ENCODE data around the gene P2RX1. TPM values are rescaled to one million over a fixed set of nuclear protein-coding genes. Genes with fewer than 3 reads are reported as not detected.

The P2RX1 gene
- total RNA-seq, 4 donors from 2014 or later = 1.2 to 18.8 (median 9.9) TPM

DNA sequence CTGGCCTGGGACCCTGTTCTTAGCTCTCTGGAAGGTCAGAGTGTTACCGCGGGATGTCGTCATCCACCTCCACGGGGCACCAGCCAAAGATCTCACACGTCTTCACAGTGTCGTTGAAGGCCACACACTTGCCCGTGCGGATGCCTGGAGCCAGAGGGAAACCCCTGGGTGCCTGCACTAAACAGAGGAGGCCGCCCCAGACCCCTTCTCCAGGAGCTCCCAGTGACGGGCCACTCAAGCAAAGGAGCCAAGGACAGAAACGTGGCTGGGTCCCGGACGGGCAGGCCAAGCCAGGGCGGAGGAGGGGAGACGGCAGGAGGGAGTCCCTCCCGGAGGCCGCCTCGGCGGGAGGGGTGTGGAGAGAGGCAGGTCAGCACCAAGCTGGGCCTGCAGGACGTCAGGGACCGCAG lies 12.4 kb downstream of the P2RX1 start:
- TF ChIP-seq, protein P1, sequence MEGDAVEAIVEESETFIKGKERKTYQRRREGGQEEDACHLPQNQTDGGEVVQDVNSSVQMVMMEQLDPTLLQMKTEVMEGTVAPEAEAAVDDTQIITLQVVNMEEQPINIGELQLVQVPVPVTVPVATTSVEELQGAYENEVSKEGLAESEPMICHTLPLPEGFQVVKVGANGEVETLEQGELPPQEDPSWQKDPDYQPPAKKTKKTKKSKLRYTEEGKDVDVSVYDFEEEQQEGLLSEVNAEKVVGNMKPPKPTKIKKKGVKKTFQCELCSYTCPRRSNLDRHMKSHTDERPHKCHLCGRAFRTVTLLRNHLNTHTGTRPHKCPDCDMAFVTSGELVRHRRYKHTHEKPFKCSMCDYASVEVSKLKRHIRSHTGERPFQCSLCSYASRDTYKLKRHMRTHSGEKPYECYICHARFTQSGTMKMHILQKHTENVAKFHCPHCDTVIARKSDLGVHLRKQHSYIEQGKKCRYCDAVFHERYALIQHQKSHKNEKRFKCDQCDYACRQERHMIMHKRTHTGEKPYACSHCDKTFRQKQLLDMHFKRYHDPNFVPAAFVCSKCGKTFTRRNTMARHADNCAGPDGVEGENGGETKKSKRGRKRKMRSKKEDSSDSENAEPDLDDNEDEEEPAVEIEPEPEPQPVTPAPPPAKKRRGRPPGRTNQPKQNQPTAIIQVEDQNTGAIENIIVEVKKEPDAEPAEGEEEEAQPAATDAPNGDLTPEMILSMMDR (IDR thresholded peaks at IDR 0.05) = no peak
- TF ChIP-seq POLR2A (IDR thresholded peaks at IDR 0.05) = no peak
- no peaks in the 10 kb centered on the region for H3K27me3 ChIP-seq
- no peaks in the 10 kb centered on the region for H3K36me3 ChIP-seq
- intact Hi-C loops (cut with DNase I; ENCODE audit: low total_unique reads) = no loop called here
- H3K4me1 ChIP-seq = no peaks in the 10 kb centered on the region
- no peaks in the 10 kb centered on the region for H3K9me3 ChIP-seq
- H3K4me3 ChIP-seq = no peak overlapping the region
- no peak for DNase-seq
- H3K27ac ChIP-seq = no peak overlapping the region

DNA sequence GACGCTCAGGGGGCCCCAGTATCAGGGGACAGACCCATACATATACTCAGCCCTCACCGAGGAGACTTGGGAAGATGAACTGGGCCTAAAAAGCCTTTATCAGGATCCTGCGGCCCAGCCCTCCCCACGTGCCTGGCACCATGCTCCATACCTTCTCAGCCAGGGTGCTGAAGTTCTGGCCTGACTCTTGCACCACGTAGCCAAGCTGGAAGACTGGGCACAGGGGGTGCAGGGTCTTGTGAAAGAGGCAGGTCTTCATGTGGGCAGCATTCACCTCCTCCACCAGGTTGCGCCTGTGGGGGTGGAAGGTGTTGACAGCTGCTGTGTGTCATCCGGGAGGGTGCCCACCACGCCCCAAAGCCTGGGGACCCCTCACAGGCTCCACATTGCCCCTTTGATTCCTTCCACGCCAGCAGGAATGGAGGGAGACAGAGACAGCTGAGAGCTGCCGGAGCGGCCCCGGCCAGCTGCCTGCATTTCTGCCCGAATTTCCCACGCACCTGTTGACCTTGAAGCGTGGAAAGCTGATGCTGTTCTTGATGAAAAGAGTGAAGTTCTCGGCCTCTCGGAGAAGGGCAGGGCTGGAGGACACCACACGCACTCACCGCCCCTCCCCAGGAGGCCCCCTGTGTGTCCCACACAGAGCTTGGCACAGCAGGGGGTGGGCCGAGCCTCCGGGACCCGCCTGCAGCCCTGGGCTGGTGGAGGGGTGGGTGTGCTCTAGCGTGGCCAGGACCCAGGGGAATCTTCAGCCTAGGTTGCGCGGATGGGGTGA lies 13.0 kb downstream of the P2RX1 start:
- no peaks in the 10 kb centered on the region for H3K9me3 ChIP-seq
- DNase-seq = no peak
- no peaks in the 10 kb centered on the region for H3K4me1 ChIP-seq
- no peaks in the 10 kb centered on the region for H3K36me3 ChIP-seq
- no peaks in the 10 kb centered on the region for H3K27me3 ChIP-seq
- no peak overlapping the region for H3K27ac ChIP-seq
- intact Hi-C loops (cut with DNase I; ENCODE audit: low total_unique reads) = no loop called here
- no peak overlapping the region for H3K4me3 ChIP-seq
- TF ChIP-seq, protein P1 (IDR thresholded peaks at IDR 0.05) = no peak
- no peak for TF ChIP-seq POLR2A (IDR thresholded peaks at IDR 0.05)

DNA sequence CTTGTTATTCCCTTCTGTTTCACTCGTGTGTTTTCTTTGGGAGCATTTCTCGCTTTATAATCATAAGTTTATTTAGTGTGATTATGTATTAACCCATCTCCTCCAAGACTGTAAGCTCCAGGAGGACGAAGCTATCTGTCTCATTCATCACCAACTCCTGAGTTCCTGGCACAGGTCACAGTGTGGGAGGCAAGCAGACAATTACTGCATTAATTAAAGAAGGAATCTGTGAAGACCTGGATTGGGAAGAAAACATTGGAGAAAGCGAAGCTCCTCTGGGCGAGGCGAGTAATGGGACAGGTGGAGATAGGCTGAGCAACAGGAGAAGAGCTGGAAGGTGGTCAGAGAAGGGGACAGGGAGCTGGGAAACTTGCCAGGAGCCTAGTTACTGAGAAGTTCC lies 15.6 kb downstream of the P2RX1 start:
- no peaks in the 10 kb centered on the region for H3K27me3 ChIP-seq
- H3K9me3 ChIP-seq = no peaks in the 10 kb centered on the region
- H3K27ac ChIP-seq = no peak overlapping the region
- TF ChIP-seq, protein P1 (IDR thresholded peaks at IDR 0.05) = no peak
- TF ChIP-seq POLR2A (IDR thresholded peaks at IDR 0.05) = no peak
- no peak overlapping the region for H3K4me3 ChIP-seq
- no peaks in the 10 kb centered on the region for H3K4me1 ChIP-seq
- no peaks in the 10 kb centered on the region for H3K36me3 ChIP-seq
- DNase-seq = no peak
- intact Hi-C loops (cut with DNase I; ENCODE audit: low total_unique reads) = no loop called here

DNA sequence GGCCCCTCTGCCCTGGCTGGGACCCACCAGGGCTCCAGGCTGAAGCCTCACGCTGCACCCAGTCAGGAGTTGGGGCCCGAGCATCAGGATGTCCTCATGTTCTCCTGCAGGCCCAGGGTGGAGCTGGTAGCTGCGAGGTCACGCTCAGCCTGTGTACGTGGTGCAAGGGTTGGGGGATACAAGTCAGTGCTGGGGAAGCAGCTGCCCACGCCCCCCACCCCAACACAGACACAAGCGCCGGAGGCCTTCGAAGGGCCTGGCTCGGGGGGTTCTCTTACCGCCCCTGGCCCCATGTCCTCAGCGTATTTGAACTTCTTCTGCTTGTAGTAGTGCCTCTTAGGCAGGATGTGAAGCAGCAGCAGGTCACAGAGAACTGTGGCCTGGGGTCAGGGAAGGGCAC lies 18.5 kb downstream of the P2RX1 start:
- no peaks in the 10 kb centered on the region for H3K9me3 ChIP-seq
- intact Hi-C loops (cut with DNase I; ENCODE audit: low total_unique reads) = no loop called here
- H3K4me3 ChIP-seq = no peak overlapping the region
- DNase-seq = no peak
- no peaks in the 10 kb centered on the region for H3K36me3 ChIP-seq
- TF ChIP-seq, protein P1 (IDR thresholded peaks at IDR 0.05) = no peak
- no peak for TF ChIP-seq POLR2A (IDR thresholded peaks at IDR 0.05)
- no peaks in the 10 kb centered on the region for H3K27me3 ChIP-seq
- H3K4me1 ChIP-seq = no peaks in the 10 kb centered on the region
- H3K27ac ChIP-seq = no peak overlapping the region

DNA sequence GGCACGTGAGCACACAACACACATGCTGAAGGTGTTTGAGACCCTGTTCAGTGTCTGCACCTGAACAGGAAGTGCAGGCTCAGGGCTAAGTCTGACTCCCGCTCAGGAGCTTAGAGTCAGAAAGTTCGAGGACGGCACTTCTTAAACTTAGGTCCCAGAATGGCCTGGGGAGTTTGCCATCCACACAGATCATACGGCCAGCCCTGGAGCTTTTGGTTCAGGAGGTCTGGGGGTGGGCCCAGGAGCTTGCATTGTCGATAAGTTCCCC lies 19.4 kb downstream of the P2RX1 start:
- intact Hi-C loops (cut with DNase I; ENCODE audit: low total_unique reads) = no loop called here

More for the DNA sequence above, 19.4 kb downstream of the P2RX1 start:
- DNase-seq = no peak
- TF ChIP-seq, protein P1 (IDR thresholded peaks at IDR 0.05) = no peak
- no peak for TF ChIP-seq POLR2A (IDR thresholded peaks at IDR 0.05)
- no peaks in the 10 kb centered on the region for H3K27me3 ChIP-seq
- H3K4me1 ChIP-seq = no peaks in the 10 kb centered on the region
- no peak overlapping the region for H3K27ac ChIP-seq
- no peak overlapping the region for H3K4me3 ChIP-seq
- no peaks in the 10 kb centered on the region for H3K36me3 ChIP-seq
- H3K9me3 ChIP-seq = no peaks in the 10 kb centered on the region

Data from uterus (tissue), 4 donors.